HepG2 (cell line): ENCODE measurements around the gene WDR49.

ENCODE experiments used
- AGO1 ChIP-seq: fragments of 200-400 bp; formaldehyde crosslinking; IDR thresholded peaks from 2 replicates; pipeline ENCODE4 v1.6.1; 2017; ENCODE audit warnings: mild to moderate bottlenecking, low read depth, low read length, moderate library complexity; ENCODE audit not compliant: poor library complexity, severe bottlenecking
- EED ChIP-seq: sonication (generic); formaldehyde crosslinking; IDR thresholded peaks from 2 replicates; pipeline ENCODE4 v1.5.0; 2020; ENCODE audit warnings: mild to moderate bottlenecking, missing genetic modification reagents

DNA sequence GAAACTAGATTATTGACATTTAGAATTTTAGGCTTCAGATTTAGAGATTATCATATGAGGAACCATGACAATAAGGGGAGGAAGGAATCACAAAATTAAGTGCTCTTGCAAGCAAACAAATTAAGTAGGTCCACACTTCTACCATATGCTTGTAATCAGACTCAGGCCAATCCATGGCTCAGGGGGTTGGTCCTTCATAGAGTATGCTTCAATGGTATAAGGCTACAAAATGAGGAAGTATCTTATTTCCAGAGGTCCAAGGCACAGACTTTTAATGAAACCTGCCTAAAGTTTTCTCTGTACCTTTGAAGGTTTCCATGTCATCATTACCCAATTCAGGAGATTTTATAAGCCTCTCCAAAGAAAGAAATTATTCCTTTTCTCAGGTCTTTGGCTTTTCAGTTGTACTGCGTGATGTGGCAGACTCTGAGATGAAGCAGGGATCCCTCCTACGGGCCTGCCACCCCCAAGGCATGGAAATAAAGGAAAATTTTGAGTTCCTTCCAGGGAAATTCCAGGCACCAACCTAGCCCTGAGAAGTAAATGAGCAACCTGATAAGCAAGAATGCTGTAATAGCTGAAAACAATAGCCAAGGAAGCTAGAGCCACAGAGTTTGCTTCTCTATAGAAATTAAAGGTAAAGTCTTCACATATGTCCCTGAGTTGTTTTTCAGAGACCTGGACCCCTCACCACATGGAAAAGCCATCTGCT, 216.2 kb downstream of the WDR49 start:
- TF ChIP-seq EED (CRISPR knock-in tag): no peak
- TF ChIP-seq AGO1: no peak
